H1 (cell line): Measurements from ENCODE around the gene CCDC88C. TPM values are rescaled to one million over a fixed set of nuclear protein-coding genes. Genes with fewer than 3 reads are reported as not detected.

Experiments
- CHD7 ChIP-seq: fragments of 300-600 bp; sonication (generic); IDR thresholded peaks from 2 replicates; pipeline ENCODE4 v1.7.1; 2012; ENCODE audit warnings: low read length, moderate library complexity, mild to moderate bottlenecking, inconsistent platforms; ENCODE audit not compliant: insufficient replicate concordance
- CTCF ChIP-seq, 3 experiments: IDR thresholded peaks; 1 replicate in 2 of 3; 2 replicates in 1 of 3; pipeline versions ENCODE4 v1.5.1 to v1.6.1; 2011; ENCODE audit warnings: low read length in 3 of 3, mild to moderate bottlenecking in 3 of 3, inconsistent platforms in 2 of 3, low read depth in 1 of 3, moderate library complexity in 1 of 3; ENCODE audit not compliant: insufficient read depth in 1 of 3; ENCODE audit errors: control extremely low read depth in 1 of 3
- GABPA ChIP-seq: IDR thresholded peaks from 2 replicates; pipeline ENCODE4 v1.6.1; 2011; ENCODE audit warnings: mild to moderate bottlenecking, low read length, moderate library complexity, borderline replicate concordance; ENCODE audit not compliant: insufficient read depth
- GTF2F1 ChIP-seq: IDR thresholded peaks from 2 replicates; pipeline ENCODE4 v1.6.1; 2012; ENCODE audit warnings: low read depth, low read length, improper control_type of control experiment, borderline replicate concordance
- HDAC2 ChIP-seq, 2 experiments: fragments of 300-600 bp in 1 of 2; sonication (generic) in 1 of 2; IDR thresholded peaks; 2 replicates each; pipeline ENCODE4 v1.6.1; 2011 to 2012; ENCODE audit warnings: low read depth in 2 of 2, low read length in 2 of 2, mild to moderate bottlenecking in 2 of 2, moderate library complexity in 2 of 2, borderline replicate concordance in 1 of 2, inconsistent platforms in 1 of 2
- POU5F1 ChIP-seq: IDR thresholded peaks from 2 replicates; pipeline ENCODE4 v1.6.1; 2011; ENCODE audit warnings: low read depth, mild to moderate bottlenecking, low read length, moderate library complexity
- TBP ChIP-seq: IDR thresholded peaks from 2 replicates; pipeline ENCODE4 v1.6.1; 2011; ENCODE audit warnings: low read depth, low read length, improper control_type of control experiment
- YY1 ChIP-seq: IDR thresholded peaks from 2 replicates; pipeline ENCODE4 v1.6.1; 2011; ENCODE audit warnings: low read depth, mild to moderate bottlenecking, low read length
- ZNF274 ChIP-seq: IDR thresholded peaks from 2 replicates; pipeline ENCODE4 v1.7.0; 2012; ENCODE audit warnings: low read length, borderline replicate concordance; ENCODE audit errors: extremely low read depth
- polyA plus RNA-seq, 7 experiments: library from polyadenylated mRNA; depleted of rRNA in 3 of 7; stranded (reverse) in 5 of 7; unstranded in 2 of 7; fragments of >200 nt in 5 of 7; fragments of 200-250 nt in 2 of 7; gene quantifications; 1 replicate in 5 of 7; 2 replicates in 1 of 7; 4 replicates in 1 of 7; pipeline versions ENCODE4 v1.2.1 to v1.2.3, GENCODE V29; 2011 to 2013; ENCODE audit warnings: missing spikeins in 2 of 7, mixed read lengths in 2 of 7
- total RNA-seq: library from RNA; stranded (reverse); fragmentation: NEBNext Ultra II Directional; extraction: Animal tissue kit (Norgen Biotek cat#: 25700); gene quantifications from 2 replicates; pipeline ENCODE4 v1.2.1, GENCODE V29; 2021

The CCDC88C gene
- total and polyA plus RNA-seq, 2 of the 8 experiments (the other 6 are each of a cell fraction or from before 2014, with no cell fraction given): 10.3 to 57.7 TPM

GRCh38 chr14:91267965-91268437 lies 149.6 kb downstream of the CCDC88C start (continued):
- TF ChIP-seq CHD7 (no peak), POU5F1 (no peak), HDAC2 (IDR thresholded peaks at IDR 0.05; ENCODE audit: borderline replicate concordance in 1 of 2, low read depth in 2 of 2, low read length in 2 of 2) (no peak), GTF2F1 (no peak), CTCF (IDR thresholded peaks at IDR 0.05; ENCODE audit: control extremely low read depth in 1 of 3, insufficient read depth in 1 of 3, low read depth in 1 of 3, low read length in 3 of 3) (no peak), GABPA (no peak), YY1 (no peak), ZNF274 (no peak), TBP (no peak)
